Uterus (tissue), 4 donors: Measurements from ENCODE around the gene PIK3C2A. TPM values are rescaled to one million over a fixed set of nuclear protein-coding genes. Genes with fewer than 3 reads are reported as not detected.

Experiments used
- DNase-seq, 2 donors: peaks; one replicate each; pipeline ENCODE4 v3.0.0-alpha.2; 2019 to 2020
- H3K27ac ChIP-seq, 2 donors: fragments of 200-600 bp; sonication (generic); 1 replicate in 1 of 2; 2 replicates in 1 of 2; pipeline ENCODE4 v1.5.1; 2016 to 2018
- H3K27me3 ChIP-seq, 2 donors: fragments of 200-600 bp; sonication (generic); one replicate each; pipeline ENCODE4 v1.5.1; 2018 to 2019; ENCODE audit warnings: control low read depth in 1 of 2
- H3K36me3 ChIP-seq, 2 donors: fragments of 200-600 bp; sonication (generic); one replicate each; pipeline ENCODE4 v1.5.1; 2019; ENCODE audit warnings: control low read depth in 1 of 2
- H3K4me1 ChIP-seq, 2 donors: fragments of 200-600 bp; sonication (generic); one replicate each; pipeline ENCODE4 v1.5.1; 2018 to 2019; ENCODE audit warnings: control low read depth in 1 of 2
- H3K4me3 ChIP-seq, 2 donors: fragments of 200-600 bp; sonication (generic); 1 replicate in 1 of 2; 2 replicates in 1 of 2; pipeline ENCODE4 v1.5.1; 2018 to 2019; ENCODE audit warnings: mild to moderate bottlenecking in 1 of 2
- H3K9me3 ChIP-seq, 2 donors: fragments of 200-600 bp; sonication (generic); one replicate each; pipeline ENCODE4 v1.5.1; 2019; ENCODE audit warnings: control low read depth in 1 of 2
- POLR2A ChIP-seq, 2 donors: fragments of 450-650 bp; IDR thresholded peaks; one replicate each; pipeline ENCODE4 v1.6.1; 2016; ENCODE audit warnings: antibody characterized with exemption in 2 of 2, mild to moderate bottlenecking in 1 of 2, moderate library complexity in 1 of 2
- intact Hi-C: fragments of 100-400 bp; cut with DNase I; formaldehyde crosslinking; loops from one replicate; pipeline ENCODE4 v1.15.1; 2023; ENCODE audit warnings: low total_unique reads
- total RNA-seq, 4 donors: library from RNA; depleted of rRNA in 3 of 4; stranded (reverse); fragments of >200 nt in 3 of 4; gene quantifications; one replicate each; pipeline versions ENCODE4 v1.1.0 to v1.2.4, GENCODE V29; 2014 to 2023
- TF ChIP-seq, protein P1 (sequence below), 4 experiments: fragments of 200-600 bp in 2 of 4; fragments of 450-650 bp in 2 of 4; sonication (generic) in 2 of 4; IDR thresholded peaks; one replicate each; pipeline ENCODE4 v1.5.1; 2016 to 2019; ENCODE audit warnings: antibody characterized with exemption in 4 of 4, mild to moderate bottlenecking in 2 of 4, moderate library complexity in 1 of 4
- donor health status: DM: yes; HTN: yes; CAD: no.

The PIK3C2A gene
- total RNA-seq, 4 donors from 2014 or later: 63.5 to 147 (median 90.5) TPM

DNA sequence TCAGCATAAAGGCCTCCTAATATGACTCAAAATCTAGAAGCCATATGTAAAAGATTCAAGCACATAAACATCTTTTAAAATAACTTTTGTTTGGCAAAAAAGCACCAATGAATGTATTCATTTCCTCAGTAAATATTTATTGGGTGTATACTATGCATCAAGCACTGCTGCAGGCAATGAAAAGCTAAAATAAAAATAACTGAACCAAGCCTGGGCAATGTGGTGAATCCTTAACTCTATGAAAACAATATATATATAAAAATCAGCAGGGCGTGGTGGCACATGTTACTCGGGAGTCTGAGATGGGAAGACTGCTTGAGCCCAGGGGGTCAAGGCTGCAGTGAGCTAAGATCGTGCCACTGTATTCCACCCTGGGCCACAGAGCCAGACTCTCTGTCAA lies 27.8 kb downstream of the PIK3C2A start:
- intact Hi-C loops: no loop called here

DNA sequence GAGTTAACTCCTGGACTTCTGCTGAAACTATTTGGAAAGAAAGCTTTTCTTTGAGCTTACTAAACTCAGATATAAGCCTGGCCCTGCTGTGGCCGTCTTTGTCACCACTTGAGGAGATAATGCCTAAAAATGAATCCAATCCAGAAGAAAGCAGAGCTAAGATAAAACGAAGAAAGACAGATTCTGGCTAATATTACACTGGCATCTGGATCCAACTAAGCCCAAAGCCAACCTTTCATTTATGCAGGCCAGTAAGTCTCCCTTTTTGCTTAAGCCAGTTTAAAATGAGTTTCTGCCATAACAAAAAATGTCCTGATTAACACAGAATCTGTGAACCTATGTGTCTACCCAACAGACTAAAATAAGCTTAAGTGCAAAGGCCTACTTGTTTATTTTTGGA lies 34.5 kb downstream of the PIK3C2A start:
- H3K4me1 ChIP-seq: no peaks in the 10 kb centered on the region
- H3K4me3 ChIP-seq: no peak overlapping the region
- H3K27me3 ChIP-seq: no peaks in the 10 kb centered on the region
- TF ChIP-seq, protein P1, sequence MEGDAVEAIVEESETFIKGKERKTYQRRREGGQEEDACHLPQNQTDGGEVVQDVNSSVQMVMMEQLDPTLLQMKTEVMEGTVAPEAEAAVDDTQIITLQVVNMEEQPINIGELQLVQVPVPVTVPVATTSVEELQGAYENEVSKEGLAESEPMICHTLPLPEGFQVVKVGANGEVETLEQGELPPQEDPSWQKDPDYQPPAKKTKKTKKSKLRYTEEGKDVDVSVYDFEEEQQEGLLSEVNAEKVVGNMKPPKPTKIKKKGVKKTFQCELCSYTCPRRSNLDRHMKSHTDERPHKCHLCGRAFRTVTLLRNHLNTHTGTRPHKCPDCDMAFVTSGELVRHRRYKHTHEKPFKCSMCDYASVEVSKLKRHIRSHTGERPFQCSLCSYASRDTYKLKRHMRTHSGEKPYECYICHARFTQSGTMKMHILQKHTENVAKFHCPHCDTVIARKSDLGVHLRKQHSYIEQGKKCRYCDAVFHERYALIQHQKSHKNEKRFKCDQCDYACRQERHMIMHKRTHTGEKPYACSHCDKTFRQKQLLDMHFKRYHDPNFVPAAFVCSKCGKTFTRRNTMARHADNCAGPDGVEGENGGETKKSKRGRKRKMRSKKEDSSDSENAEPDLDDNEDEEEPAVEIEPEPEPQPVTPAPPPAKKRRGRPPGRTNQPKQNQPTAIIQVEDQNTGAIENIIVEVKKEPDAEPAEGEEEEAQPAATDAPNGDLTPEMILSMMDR (IDR thresholded peaks at IDR 0.05): no peak
- no peak for TF ChIP-seq POLR2A (IDR thresholded peaks at IDR 0.05)
- no peak overlapping the region for H3K27ac ChIP-seq
- H3K36me3 ChIP-seq: no peaks in the 10 kb centered on the region
- no peaks in the 10 kb centered on the region for H3K9me3 ChIP-seq
- no peak for DNase-seq
- intact Hi-C loops: no loop called here

More for the DNA sequence above, 27.8 kb downstream of the PIK3C2A start:
- H3K4me1 ChIP-seq: no peaks in the 10 kb centered on the region
- H3K27ac ChIP-seq: no peak overlapping the region
- H3K36me3 ChIP-seq: no peaks in the 10 kb centered on the region
- TF ChIP-seq, protein P1 (IDR thresholded peaks at IDR 0.05): no peak
- no peaks in the 10 kb centered on the region for H3K9me3 ChIP-seq
- no peak overlapping the region for H3K4me3 ChIP-seq
- H3K27me3 ChIP-seq: no peaks in the 10 kb centered on the region
- no peak for DNase-seq

DNA sequence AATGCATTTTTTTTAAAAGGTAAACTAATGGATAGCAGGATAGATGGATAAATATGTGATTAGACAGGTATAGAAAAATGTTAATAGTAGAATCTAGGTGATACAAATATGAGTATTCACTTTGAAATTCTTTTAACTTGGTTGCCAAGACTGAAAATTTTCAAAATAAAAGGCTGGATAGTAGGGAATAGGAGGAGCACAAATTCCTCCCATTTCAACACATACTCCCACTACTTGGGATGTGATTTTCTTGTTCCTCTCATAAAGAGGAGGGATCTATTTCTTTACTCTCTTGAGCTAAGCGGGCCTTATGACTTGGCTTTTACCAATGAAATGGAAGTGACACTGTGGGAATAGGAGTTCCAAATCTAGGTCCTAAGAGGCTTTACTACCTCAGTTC lies 35.9 kb downstream of the PIK3C2A start:
- no peaks in the 10 kb centered on the region for H3K4me1 ChIP-seq
- intact Hi-C loops: no loop called here
- H3K27me3 ChIP-seq: no peaks in the 10 kb centered on the region
- H3K4me3 ChIP-seq: no peak overlapping the region
- TF ChIP-seq POLR2A (IDR thresholded peaks at IDR 0.05): no peak
- TF ChIP-seq, protein P1 (IDR thresholded peaks at IDR 0.05): no peak
- no peak overlapping the region for H3K27ac ChIP-seq
- no peaks in the 10 kb centered on the region for H3K36me3 ChIP-seq
- no peak for DNase-seq
- H3K9me3 ChIP-seq: no peaks in the 10 kb centered on the region

DNA sequence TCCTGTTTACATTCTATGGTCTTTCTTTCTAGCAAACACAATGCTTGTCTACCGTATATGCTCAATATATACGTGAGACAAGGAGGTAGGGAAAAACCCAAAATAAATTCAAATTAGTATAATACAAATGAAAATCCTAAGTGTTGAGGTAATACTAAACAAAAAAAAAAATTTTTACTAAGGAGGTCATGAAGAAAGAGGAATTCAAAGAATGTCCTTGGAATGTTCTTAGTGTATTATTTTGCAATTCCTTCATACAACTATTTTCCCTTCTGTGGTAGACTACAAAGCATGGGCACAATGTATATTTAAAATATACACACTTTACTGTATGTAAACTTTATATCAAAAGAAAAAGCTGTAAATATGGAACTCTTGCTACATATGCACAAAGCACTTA lies 36.4 kb downstream of the PIK3C2A start:
- Histone ChIP-seq H3K4me3 (no peak overlapping the region), H3K9me3 (no peaks in the 10 kb centered on the region), H3K27me3 (no peaks in the 10 kb centered on the region), H3K4me1 (no peaks in the 10 kb centered on the region), H3K27ac (no peak overlapping the region), H3K36me3 (no peaks in the 10 kb centered on the region)
- TF ChIP-seq POLR2A (IDR thresholded peaks at IDR 0.05): no peak
- TF ChIP-seq, protein P1 (IDR thresholded peaks at IDR 0.05): no peak
- intact Hi-C loops: no loop called here
- DNase-seq: no peak

DNA sequence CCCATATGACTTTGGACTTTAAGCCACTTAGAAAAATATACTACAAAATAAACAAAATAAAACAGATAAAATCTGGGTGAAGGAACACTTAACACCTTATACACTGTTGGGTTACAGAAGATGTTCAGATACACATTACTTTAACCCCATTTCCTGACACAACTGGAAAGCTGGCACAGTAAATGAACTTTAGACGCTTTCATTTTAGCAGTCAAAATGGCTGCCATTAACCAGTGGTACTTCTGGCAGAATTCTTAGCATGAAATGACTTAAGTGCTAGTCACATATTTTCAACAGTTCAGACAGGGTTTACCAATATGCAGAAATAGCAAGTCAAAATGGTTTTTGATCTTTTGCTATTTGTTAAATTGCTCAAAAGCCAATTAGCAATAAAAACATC lies 37.9 kb downstream of the PIK3C2A start:
- no peak for DNase-seq
- H3K27me3 ChIP-seq: no peaks in the 10 kb centered on the region
- H3K36me3 ChIP-seq: no peaks in the 10 kb centered on the region
- intact Hi-C loops: no loop called here
- no peak overlapping the region for H3K27ac ChIP-seq
- no peaks in the 10 kb centered on the region for H3K4me1 ChIP-seq
- no peak overlapping the region for H3K4me3 ChIP-seq
- no peaks in the 10 kb centered on the region for H3K9me3 ChIP-seq
- TF ChIP-seq, protein P1 (IDR thresholded peaks at IDR 0.05): no peak
- TF ChIP-seq POLR2A (IDR thresholded peaks at IDR 0.05): no peak
